Measurements from ENCODE around the gene RAPGEF4. TPM values are rescaled to one million over a fixed set of nuclear protein-coding genes. Genes with fewer than 3 reads are reported as not detected.

RAPGEF4 gene
- total RNA-seq, 1 donor from 2014 or later, result 1.5 TPM

DNA sequence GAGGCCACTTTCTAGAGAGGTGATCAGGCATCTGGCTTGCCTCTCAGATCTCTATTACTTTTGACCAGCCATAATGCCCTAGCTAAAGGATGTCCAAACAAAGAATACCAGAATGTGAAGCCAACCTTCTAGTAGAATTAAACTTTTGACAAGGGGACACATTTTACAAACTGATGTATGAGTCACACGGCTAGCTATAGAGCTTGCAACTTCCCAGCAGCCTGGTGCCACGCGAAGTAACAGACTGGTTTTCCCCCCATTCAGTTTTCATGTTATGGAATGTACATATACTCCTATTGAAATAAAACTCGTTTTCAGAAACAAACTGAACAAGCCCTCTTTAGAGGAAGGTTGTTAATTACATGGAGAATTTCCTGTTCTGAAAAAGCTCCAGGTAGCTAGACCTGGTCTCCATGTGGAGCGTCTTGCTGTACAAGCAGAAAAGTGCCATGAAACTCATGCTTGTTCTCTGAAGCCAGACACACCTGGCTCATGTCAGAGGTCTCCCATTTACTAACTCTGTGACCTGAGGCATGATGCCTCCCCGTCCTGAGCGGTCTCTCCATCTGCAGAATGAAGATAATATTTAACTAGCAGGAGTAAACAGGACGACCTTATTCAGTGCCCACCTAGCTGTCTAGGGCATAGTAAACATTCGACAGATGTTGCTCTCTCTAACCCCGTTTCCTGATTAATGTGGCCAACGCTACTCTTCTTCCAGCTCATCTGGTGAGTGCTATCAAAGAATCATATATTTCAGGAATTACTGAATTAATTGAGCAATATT, 258.5 kb downstream of the RAPGEF4 start:
- DNase-seq (ENCODE audit: low read depth), result no peak

DNA sequence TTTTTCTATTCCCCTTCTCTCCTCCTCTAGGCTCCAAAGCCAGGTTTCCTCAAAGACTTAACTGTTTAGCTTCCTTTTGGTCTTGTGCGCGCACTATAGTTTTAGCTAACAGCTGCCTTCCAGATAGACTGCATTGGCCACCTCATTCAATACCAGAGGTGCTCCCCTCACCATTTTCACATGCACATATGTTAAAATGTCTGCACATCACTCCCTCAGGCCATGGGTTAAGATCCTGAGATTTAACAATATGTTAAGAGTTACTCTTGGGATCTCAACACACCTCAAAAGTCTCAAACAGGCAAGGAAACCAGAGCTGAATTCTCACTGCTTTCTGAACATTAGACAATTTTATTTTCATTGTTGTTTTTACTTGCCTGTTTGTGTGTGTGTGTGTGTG, 259.2 kb downstream of the RAPGEF4 start:
- DNase-seq (ENCODE audit: low read depth), result no peak

DNA sequence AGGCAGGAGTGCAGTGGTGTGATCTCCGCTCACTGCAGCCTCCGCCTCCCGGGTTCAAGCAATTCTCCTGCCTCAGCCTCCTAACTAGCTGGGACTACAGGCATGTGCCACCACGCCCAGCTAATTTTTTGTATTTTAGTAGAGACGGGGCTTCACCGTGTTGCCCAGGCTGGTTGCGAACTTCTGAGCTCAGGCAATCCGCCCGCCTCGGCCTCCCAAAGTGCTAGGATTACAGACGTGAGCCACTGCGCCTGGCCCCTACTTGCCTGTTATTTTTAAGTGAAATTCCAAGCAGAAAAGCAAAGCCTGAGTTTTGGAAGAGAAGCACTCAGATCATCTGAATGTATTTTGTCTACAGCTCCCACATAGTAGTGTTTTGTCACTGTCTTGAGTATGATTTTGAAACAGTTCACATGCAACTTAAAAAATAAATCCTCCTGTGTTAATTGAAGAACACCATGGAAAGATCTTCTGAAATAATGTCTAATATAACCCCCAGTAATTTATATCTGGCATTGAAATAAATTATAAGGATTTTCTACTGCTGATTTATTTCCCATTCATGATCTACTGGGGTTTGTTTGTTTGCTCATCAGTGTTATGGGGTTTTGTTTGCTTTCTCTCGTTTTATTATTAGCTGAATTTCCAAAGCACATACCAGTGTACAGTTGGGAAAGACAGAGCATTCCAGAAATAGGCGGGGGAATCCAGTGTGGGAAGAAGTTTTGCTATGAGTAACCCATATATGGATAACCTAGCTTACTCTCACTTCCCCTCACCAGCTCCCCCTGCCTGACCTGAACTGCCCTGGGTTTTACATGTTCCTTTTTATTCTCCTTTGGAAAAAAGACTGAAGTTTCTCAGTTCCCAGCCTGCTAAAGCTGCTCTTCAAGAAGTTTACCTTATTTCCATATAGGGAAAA, 259.9 kb downstream of the RAPGEF4 start:
- DNase-seq (ENCODE audit: low read depth), result peak; percentile 85

DNA sequence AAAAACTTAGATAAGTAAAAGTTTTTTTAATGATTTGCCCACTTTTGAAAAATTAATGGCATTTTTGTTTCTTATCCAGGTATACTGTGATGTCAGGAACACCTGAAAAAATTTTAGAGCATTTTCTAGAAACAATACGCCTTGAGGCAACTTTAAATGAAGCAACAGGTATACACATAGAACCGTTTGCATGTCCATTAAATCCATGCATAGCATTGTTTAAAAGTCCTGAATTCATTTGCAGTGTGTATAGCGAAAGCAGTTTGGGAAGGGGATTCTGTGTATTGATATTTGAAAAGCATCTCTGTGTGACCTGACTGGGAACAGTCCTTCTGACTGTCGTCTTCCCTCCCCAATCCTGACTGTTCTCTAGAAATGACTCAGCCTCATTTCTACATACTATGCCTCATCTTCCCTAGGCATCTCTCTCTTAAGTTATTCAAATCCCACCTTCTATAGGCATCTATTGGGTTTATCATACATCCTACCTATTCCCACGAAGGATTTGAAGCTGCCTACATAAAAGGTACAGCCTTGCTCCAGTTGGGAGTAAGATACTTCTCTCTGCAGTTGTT, 260.8 kb downstream of the RAPGEF4 start:
- no peak for DNase-seq (ENCODE audit: low read depth)

DNA sequence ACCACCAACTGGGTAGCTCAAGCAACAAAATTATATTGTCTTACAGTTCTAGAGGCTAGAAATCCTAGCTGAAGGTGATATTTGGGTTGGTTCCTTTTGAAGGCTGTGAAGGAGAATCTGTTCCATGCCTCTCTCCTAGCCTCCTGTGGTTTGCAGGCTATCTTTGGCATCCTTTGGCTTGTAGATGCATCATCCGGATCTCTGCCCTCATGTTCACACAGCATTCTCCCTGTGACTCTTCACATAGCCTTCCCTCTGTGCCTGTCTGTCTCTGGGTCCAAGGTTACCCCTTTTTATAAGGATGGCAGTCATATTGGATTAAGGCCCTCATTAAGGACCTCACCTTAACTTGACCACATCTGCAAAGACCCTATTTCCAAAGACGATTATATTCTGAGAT, 261.4 kb downstream of the RAPGEF4 start:
- DNase-seq (ENCODE audit: low read depth), result peak; percentile 59

DNA sequence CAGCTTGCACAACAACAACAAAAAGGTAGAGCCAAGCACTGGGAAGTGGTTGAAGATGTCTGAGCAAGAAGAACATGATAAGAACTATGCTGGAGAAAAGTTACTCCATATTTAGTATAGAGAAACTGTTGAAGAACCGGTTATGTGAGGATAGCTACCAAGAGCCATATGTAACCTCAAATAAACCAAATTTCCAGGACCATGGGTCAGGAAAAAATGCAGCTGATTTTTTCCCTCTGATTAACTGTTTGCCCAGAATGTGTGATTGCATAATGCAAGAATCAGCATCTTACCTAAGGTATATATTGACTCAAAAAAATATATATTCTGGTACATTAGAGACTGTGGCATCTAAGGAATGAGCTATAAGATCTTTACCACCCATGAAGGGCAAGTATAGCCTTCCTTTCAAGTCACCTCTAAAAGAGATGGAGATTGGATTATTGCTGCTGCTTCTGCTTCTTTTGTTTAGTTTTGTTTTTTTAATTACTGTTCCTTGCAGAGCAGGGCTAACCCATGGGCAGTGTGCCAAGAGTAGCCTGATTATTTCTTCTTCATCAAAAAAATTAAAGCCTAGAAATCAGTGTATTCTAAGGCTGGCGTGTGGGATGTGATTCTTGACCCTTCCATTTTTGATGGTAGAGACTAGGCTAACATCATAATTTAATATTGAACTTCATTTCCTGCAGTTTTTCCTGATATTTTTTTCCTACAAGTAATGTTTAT, 263.1 kb downstream of the RAPGEF4 start:
- DNase-seq (ENCODE audit: low read depth), result no peak

DNA sequence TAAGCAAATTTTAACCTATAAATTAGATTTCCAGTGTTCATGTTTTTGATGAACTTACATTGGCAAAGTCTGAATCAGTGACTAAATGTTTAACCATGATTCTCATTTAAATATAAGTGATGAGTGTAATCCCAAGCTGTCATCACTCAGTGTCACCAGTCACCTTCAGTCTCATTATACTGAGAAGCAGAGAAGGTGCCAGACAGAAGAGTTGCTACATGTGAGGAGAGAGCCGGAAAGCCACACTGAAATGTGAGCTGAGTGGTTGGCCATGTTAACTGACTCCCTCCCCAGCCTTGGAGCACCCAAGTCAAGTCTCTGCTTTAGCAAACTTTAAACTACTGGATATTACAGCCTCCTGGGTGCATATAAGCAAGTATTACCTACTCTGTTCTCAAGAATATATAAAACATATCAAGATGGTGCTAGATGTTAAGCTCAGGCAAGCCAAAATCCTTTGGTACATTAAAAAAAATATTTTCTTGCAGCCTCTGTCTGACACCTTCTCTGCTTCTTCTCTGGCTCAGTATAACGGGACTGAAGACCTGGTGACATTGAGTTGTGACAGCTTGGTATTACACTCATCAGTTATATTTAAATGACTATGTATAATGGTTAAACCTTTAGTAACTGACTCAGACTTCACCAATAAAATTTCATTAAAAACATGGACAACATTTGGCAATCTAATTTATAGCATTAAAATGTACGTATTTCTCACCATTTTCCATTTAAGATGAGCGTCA, 264.2 kb downstream of the RAPGEF4 start:
- DNase-seq (ENCODE audit: low read depth), result peak; percentile 53

DNA sequence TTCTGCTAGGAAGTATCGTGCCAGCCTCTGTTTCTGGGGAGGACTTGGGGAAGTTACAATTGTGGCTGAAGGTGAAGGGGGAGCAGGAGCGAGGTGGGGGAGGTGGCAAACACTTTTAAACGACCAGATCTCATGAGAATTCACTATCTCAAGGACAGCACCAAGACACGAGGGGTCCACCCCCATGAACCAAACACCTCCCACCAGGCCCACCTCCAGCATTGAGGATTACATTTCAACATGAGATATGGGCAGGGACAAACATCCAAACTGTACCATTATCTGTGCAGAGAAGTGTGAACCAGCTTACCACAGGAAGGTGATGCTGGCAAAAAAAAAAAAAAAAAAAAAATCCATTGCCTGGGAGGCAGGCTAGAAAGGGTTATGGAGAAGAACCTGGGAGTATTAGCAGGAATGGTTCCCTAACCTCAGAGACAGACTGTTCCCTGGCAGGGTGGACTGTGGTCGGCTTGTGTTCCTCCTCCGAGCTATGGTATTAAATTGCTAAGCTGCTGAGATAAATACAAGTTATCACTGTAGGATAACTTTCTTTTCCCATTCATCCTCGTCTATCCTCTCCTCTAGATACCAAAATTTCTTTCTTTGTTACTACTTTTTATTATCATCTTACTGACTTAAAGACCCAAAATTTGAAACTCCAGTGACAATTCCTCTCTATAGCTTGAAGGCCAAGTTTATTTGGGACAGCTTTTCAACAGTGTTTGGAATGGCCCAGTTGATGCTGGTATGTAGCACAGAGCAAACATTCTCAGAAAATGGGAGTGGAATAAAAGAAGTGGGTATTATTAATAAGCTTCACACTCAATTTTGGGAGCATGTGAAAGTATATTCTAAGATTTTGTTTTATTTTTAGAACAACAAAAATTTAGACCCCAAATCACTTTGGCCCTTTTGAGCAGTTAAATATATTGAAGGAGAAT, 266.3 kb downstream of the RAPGEF4 start:
- peak; percentile 47 for DNase-seq (ENCODE audit: low read depth)

DNA sequence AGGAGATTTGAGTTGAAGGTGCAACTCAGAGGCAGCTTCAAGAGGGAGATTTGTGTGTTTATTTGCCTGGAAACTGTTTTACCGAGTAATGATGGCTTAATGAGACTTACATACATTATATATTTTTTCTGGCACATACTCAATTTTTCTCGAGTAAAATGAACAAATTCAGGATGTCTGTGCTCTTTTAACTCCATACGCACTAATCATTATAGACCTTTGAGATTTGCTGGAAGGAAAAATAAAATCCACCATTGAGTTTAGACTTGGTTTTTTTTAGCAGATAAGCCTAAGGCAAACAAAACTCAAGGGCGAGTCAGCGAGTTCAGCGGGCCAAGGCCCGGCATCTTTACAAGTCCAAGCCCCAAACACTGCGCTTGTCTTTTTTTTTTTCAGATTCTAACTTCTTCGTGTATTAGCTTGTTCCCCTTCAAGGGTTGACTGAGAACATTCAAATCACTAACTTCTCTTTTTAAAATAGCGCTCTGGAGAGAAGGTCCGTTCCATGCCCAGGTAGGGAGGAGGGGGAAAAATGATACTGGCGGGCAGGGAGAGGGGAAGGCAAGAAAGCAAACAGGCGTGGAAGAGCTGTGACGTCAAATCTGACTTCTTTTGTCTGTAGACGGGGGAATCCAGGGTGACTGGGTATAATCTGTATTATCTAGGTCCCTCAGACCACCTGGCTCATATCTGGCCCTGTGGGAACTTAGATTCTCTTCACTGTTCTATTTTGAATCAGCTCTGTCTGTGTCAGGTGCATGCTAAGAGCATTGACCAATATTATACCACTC, 267.3 kb downstream of the RAPGEF4 start:
- no peak for DNase-seq (ENCODE audit: low read depth)

DNA sequence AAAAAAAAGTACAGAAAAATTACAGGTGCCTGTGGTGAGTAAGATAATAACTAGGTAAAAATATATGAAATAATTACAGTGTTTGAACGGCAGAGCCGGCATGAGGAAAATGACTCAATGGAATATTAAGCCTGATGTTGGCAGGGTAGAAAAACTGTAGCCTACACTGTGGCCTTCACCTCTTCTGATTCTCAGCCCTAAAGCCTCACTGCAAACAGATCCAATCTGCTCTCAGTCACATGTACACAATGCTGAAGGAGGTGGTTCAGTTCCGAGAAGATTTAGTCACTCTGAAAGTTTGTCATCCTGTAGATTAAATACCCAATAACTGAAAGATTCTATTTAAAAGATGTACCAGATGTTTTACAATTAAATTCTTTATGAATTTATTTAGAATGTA, 273.1 kb downstream of the RAPGEF4 start:
- no peak for DNase-seq (ENCODE audit: low read depth)

DNA sequence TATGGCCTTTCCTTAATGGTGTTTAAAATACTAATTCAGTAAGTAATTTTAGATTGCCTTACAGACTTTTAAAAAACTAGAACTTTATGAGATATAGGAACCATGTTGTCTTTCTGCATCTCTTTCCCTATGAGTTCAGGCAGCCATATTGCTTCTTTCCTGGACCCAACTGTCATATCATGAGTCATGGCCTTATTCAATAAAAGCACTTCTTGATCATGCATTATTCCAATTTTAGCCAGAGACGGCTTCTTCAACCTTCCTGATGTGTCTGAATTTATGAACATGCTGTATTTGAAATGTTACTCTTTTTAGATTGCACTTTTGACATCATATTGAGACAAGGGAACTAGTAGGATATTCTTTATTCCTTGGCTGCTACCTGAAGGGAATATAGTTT, 274.6 kb downstream of the RAPGEF4 start:
- no peak for DNase-seq (ENCODE audit: low read depth)

DNA sequence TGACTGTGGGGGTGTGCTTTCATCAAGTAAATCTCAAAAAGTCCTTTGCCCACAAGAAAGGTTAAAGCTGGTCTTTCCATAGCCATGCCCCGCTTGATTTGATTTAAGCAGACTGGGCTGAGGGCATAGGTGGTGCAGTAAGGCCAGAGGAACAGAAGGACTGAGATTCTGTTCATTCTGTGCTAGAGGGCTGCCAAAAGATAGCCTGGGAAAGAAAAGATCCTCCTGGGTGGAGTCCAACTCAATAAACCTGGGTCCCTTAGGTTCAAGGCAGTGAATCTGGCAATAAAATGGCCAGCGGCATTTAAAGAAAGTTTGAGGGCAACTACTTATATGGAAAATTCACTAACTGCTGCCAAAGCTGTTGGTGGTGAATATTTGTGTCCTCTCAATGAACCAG, 280.8 kb downstream of the RAPGEF4 start:
- DNase-seq (ENCODE audit: low read depth), result no peak

DNA sequence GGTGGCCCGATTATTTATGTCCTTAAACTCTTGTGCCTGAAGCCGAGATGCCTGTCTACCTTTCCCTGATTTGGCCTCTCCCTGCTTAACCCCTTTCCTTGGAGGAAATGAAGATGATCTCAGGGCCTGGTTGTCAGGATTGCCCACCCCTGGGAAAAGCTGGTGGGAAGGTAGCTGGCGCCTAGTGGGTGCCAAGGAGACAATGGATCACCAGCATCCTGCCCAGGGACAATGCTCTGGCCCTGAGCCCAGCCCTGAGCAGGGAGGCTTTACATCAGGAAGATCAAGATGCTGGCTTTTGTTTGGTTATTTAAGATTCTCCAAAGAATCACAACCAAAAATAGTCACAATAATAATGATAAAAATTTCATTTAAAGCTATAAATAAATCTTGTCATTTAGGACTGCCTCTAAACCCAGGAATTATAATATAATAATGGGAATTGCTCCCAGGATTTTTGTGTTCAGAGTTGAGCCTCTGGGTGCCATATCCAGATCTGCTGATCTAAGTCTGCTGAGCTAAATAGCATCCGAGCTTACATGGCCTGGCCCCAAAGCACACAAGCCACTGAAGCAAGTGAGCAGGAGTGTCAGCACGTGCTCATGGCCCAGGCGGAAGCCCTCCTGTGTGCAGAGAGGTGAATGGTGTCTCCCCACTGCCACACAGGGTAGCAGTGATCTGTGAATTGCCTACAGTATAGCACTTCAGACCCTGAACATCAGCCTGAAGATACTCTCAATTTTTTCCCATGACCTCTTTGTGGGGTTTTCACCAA, 282.2 kb downstream of the RAPGEF4 start:
- DNase-seq (ENCODE audit: low read depth), result no peak

DNA sequence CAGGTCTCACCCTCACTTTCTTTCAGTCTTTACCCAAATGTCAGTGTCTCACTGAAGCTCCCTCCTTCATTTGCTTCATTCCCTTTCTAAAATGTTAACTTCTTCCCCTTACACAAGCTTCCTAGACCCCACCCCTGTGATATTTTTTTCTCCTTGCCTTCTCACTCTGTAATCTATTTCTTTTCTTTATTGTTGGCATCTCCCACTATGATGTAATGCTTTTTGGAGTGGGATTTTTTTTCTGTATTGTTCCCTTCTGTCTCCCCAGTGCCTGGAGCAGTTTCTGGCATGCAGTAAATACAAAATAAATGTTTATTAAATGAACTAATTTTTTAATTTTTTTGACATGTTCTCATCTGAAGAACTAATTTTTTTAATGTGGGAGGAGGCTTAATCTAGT, 284.1 kb downstream of the RAPGEF4 start:
- no peak for DNase-seq (ENCODE audit: low read depth)

DNA sequence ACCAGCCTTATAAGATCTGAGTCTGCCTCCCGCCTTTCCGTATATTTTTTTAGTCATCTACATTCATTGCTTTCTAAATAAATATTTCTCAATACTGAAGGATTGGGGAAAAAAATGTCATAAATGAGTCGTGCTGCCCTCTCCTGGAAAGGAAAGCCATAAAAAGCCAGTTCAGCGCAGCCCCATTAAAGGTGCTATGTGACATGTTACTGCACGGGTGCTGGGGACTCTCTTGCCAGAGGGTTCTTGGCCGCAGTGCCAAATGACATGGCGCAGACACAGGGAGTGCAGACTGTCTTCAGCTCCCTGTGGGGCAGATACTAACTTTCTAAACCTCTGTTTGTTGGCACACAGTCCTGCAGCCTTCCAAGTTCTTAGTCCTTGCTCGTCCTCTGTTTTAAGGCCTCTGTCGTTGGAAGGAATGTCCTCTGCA, 286.3 kb downstream of the RAPGEF4 start:
- peak; percentile 17 for DNase-seq (ENCODE audit: low read depth)

DNA sequence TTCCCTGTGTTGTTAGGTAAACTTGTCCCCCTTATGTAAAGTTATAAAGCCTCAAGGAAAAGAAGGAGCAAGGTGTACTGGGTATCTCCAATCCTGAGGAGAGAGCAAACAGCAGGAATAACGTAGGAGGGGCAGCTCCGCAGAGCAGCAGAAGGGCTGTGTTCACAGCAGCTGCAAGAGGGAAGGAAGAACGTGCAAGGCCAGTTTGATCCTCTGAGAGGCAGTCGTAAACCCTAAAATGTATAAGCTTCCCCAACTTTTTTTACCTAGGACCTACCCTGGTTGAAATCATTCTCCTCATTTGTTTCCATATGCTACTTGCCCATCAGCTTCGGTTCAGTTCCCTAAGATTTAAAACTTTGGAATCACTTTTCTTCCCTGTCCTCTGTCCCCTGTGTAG, 288.1 kb downstream of the RAPGEF4 start:
- no peak for DNase-seq (ENCODE audit: low read depth)

DNA sequence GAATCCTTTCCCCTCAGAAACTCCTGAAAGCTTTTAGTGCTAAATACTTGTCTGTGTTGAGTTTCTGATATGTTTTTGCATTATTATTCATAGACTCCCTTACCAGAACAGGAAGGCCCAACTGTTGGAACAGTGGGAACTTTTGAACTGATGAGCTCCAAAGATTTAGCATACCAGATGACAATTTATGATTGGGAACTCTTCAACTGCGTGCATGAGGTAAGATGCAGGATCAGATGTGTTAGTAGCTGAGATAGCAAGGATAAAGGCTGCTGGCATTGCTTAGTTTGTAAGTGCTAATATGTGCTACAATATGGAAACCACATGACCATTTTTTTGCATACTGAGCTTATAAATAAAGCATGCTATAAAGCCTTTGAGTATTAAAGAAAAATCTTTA, 290.8 kb downstream of the RAPGEF4 start:
- no peak for DNase-seq (ENCODE audit: low read depth)

Measured in myocyte (in vitro differentiated cells).